ENCODE data around the gene DOCK2. TPM values are rescaled to one million over a fixed set of nuclear protein-coding genes. Genes with fewer than 3 reads are reported as not detected.
"Not testable (repeated sequence)": the region's sequence is repeated elsewhere in the genome, so short reads cannot be mapped to it uniquely, and the experiment has no call there.

Gene DOCK2
- total RNA-seq, 1 experiment from 2014 or later, result 0.26 TPM

DNA sequence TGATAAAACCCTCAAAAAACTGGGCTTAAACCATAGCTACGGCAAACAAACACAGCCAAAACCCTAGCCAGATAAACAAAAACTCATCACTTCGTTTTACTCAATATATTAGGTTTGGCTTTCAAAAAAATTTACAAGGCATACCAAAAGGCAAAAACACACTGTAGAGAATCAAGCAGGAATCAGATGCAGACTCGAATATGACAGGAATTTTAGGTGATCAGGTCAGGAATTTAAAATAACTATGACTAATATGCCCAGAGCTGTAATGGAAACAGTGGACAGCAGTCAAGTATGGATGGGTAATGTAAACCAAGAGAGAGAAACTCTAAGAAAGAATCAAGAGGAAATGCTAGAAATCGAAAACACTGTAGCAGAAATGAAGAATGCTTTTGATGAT lies 26.5 kb upstream of the DOCK2 start:
- DNase-seq (peak; percentile 68), ATAC-seq (peak; percentile 80)
- intact Hi-C loops (cut with micrococcal nuclease), result no loop called here

DNA sequence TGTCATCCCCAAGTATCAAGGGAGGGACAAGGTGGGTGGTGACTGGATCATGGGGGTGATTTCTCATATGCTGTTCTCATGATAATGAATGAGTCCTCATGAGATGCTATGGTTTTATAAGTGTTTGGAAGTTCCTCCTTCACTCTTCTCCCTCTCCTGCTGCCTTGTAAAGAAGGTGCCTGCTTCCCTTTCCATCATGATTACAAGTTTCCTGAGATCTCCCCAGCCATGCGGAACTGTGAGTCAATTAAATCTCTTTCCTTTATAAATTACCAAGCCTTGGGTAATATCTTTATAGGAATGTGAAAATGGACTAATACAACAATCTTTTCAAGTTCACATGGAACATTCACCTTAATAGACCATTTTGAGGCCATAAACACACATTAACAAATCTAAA lies 21.5 kb upstream of the DOCK2 start:
- CTCF ChIA-PET, result no interaction called here
- Histone ChIP-seq H3K36me3 (ENCODE audit: low read depth, low read length) (no peaks in the 10 kb centered on the region), H3K4me3 (ENCODE audit: low read length) (no peak overlapping the region), H3K4me1 (ENCODE audit: insufficient read depth, low read length) (no peaks in the 10 kb centered on the region), H3K27ac (ENCODE audit: low read length) (no peak overlapping the region), H3K9me3 (ENCODE audit: low read length) (0 out of 2 replicates have a peak, but pooled peaks cover 3% of the 10 kb centered on the region), H3K27me3 (ENCODE audit: low read length) (no peaks in the 10 kb centered on the region), H3K79me2 (ENCODE audit: low read length) (no peaks in the 10 kb centered on the region), H2AFZ (ENCODE audit: low read length) (no peak overlapping the region), H3K4me2 (ENCODE audit: low read length) (no peak overlapping the region), H3K9ac (ENCODE audit: low read length) (no peak overlapping the region), H3K9me2 (replicated peaks; ENCODE audit: low read length) (no peaks in the 10 kb centered on the region), H4K20me1 (ENCODE audit: low read length) (no peaks in the 10 kb centered on the region), H3F3A (ENCODE audit: low read length, unreplicated experiment) (no peaks in the 10 kb centered on the region)
- ATAC-seq (no peak), DNase-seq (no peak)
- TF ChIP-seq EZH2 (IDR thresholded peaks at IDR 0.05; ENCODE audit: low read length, unreplicated experiment) (no peak), EZH2phosphoT487 (IDR thresholded peaks at IDR 0.05; ENCODE audit: borderline replicate concordance, low read length) (no peak)
- TF ChIP-seq, protein P1, sequence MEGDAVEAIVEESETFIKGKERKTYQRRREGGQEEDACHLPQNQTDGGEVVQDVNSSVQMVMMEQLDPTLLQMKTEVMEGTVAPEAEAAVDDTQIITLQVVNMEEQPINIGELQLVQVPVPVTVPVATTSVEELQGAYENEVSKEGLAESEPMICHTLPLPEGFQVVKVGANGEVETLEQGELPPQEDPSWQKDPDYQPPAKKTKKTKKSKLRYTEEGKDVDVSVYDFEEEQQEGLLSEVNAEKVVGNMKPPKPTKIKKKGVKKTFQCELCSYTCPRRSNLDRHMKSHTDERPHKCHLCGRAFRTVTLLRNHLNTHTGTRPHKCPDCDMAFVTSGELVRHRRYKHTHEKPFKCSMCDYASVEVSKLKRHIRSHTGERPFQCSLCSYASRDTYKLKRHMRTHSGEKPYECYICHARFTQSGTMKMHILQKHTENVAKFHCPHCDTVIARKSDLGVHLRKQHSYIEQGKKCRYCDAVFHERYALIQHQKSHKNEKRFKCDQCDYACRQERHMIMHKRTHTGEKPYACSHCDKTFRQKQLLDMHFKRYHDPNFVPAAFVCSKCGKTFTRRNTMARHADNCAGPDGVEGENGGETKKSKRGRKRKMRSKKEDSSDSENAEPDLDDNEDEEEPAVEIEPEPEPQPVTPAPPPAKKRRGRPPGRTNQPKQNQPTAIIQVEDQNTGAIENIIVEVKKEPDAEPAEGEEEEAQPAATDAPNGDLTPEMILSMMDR (conservative IDR thresholded peaks at IDR 0.05; ENCODE audit: low read depth, low read length), result no peak
- intact Hi-C loops (cut with micrococcal nuclease), result no loop called here
- POLR2A ChIA-PET (ENCODE audit: unreplicated experiment), result no interaction called here
- no TSS peak for BruUV-seq (replicated peaks)

More for the DNA sequence above, 26.5 kb upstream of the DOCK2 start:
- peak overlapping the region; percentile 33 for H3K27ac ChIP-seq (ENCODE audit: low read length)
- CTCF ChIA-PET, result no interaction called here
- peaks cover 3% of the 10 kb centered on the region; the same call in 1 of the 2 replicates for H3K36me3 ChIP-seq (ENCODE audit: low read depth, low read length)
- H3K27me3 ChIP-seq (ENCODE audit: low read length), result no peaks in the 10 kb centered on the region
- no peak overlapping the region for H3K4me3 ChIP-seq (ENCODE audit: low read length)
- POLR2A ChIA-PET (ENCODE audit: unreplicated experiment), result interaction anchor here (0.6 kb wide), 1 partner anchor 175 kb away, joined by 7 read pairs; no protein-coding TSS in a partner anchor
- H4K20me1 ChIP-seq (ENCODE audit: low read length), result no peaks in the 10 kb centered on the region
- no TSS peak for BruUV-seq (replicated peaks)
- no peaks in the 10 kb centered on the region for H3K9me2 ChIP-seq (replicated peaks; ENCODE audit: low read length)
- no peaks in the 10 kb centered on the region for H3F3A ChIP-seq (ENCODE audit: low read length, unreplicated experiment)
- 0 out of 2 replicates have a peak, but pooled peaks cover 3% of the 10 kb centered on the region for H3K9me3 ChIP-seq (ENCODE audit: low read length)
- TF ChIP-seq, protein P1 (conservative IDR thresholded peaks at IDR 0.05; ENCODE audit: low read depth, low read length), result no peak
- TF ChIP-seq EZH2 (IDR thresholded peaks at IDR 0.05; ENCODE audit: low read length, unreplicated experiment) (no peak), EZH2phosphoT487 (IDR thresholded peaks at IDR 0.05; ENCODE audit: borderline replicate concordance, low read length) (no peak)
- H3K4me2 ChIP-seq (ENCODE audit: low read length), result no peak overlapping the region
- H2AFZ ChIP-seq (ENCODE audit: low read length), result no peak overlapping the region
- H3K9ac ChIP-seq (ENCODE audit: low read length), result no peak overlapping the region
- peaks cover 5% of the 10 kb centered on the region; the same call in 1 of the 2 replicates for H3K4me1 ChIP-seq (ENCODE audit: insufficient read depth, low read length)
- no peaks in the 10 kb centered on the region for H3K79me2 ChIP-seq (ENCODE audit: low read length)

DNA sequence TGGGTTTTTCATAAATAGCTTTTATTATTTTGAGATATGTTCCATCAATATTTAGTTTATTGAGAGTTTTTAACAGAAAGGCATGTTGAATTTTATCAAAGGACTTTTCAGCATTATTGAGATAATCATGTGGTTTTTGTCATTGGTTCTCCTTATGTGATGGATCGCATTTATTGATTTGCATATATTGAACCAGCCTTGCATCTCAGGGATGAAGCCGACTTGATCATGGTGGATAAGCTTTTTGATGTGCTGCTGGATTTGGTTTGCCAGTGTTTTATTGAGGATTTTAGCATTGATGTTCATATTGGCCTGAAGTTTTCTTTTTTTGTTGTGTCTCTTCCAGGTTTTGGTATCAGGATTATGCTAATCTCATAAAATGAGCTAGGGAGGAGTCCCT lies 12.8 kb upstream of the DOCK2 start:
- H3F3A ChIP-seq (ENCODE audit: low read length, unreplicated experiment); BruUV-seq (replicated peaks); H3K4me3 ChIP-seq (ENCODE audit: low read length); H3K79me2 ChIP-seq (ENCODE audit: low read length); H2AFZ ChIP-seq (ENCODE audit: low read length); H3K27ac ChIP-seq (ENCODE audit: low read length); intact Hi-C loops (cut with micrococcal nuclease); H3K9me3 ChIP-seq (ENCODE audit: low read length); H4K20me1 ChIP-seq (ENCODE audit: low read length); H3K36me3 ChIP-seq (ENCODE audit: low read depth, low read length); H3K4me2 ChIP-seq (ENCODE audit: low read length); POLR2A ChIA-PET (ENCODE audit: unreplicated experiment); ATAC-seq; H3K27me3 ChIP-seq (ENCODE audit: low read length); DNase-seq; H3K9me2 ChIP-seq (replicated peaks; ENCODE audit: low read length); H3K9ac ChIP-seq (ENCODE audit: low read length); CTCF ChIA-PET: not testable (repeated sequence)
- H3K4me1 ChIP-seq (ENCODE audit: insufficient read depth, low read length), result peaks cover 16% of the 10 kb centered on the region

Data from PC-3 (cell line).